Breast epithelium (tissue), 3 donors: ENCODE results near the gene HAL.

Source experiments
- POLR2AphosphoS5 ChIP-seq, 3 donors: sonication (generic); formaldehyde crosslinking; IDR thresholded peaks; one replicate each; pipeline ENCODE4 v1.6.1; 2017; ENCODE audit warnings: antibody characterized with exemption in 3 of 3
- TF ChIP-seq, protein P1 (sequence below), 3 donors: fragments of 450-650 bp; IDR thresholded peaks; one replicate each; pipeline ENCODE4 v1.5.1; 2016 to 2017; ENCODE audit warnings: antibody characterized with exemption in 3 of 3, mild to moderate bottlenecking in 3 of 3, moderate library complexity in 3 of 3

DNA sequence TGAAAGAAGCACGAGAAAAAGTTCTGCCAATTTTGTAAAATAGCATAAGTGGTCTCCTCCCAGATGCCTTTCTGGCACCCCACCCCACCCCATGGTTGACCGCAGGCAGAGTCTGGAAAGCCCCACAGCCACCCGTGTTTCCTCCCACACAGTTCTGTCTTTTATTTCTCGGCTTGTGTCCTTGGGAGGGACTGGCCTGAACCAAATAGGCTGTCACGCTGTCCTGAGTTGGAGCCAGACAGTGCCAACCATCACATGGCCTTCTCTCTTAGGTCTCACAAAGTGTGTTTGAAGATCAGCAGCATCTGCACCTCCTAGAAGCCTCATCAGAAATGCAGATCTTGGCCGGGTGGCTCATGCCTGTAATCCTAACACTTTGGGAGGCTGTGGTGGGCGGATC lies 49.4 kb upstream of the HAL start:
- TF ChIP-seq, protein P1, sequence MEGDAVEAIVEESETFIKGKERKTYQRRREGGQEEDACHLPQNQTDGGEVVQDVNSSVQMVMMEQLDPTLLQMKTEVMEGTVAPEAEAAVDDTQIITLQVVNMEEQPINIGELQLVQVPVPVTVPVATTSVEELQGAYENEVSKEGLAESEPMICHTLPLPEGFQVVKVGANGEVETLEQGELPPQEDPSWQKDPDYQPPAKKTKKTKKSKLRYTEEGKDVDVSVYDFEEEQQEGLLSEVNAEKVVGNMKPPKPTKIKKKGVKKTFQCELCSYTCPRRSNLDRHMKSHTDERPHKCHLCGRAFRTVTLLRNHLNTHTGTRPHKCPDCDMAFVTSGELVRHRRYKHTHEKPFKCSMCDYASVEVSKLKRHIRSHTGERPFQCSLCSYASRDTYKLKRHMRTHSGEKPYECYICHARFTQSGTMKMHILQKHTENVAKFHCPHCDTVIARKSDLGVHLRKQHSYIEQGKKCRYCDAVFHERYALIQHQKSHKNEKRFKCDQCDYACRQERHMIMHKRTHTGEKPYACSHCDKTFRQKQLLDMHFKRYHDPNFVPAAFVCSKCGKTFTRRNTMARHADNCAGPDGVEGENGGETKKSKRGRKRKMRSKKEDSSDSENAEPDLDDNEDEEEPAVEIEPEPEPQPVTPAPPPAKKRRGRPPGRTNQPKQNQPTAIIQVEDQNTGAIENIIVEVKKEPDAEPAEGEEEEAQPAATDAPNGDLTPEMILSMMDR (IDR thresholded peaks at IDR 0.05): no peak
- TF ChIP-seq POLR2AphosphoS5 (IDR thresholded peaks at IDR 0.05): no peak
